WTC11 (cell line): Measurements from ENCODE around the gene LDLRAD4. TPM values are rescaled to one million over a fixed set of nuclear protein-coding genes. Genes with fewer than 3 reads are reported as not detected.
A peak's percentile ranks its signal among the peaks of the same experiment; 100 is the strongest.

Source experiments
- ATAC-seq: fragments of 200-7000 bp; cut with Tn5 transposase; 2 replicates; pipeline ENCODE4 v1.10.0; 2021; ENCODE audit warnings: mild to moderate bottlenecking, moderate library complexity
- CTCF ChIA-PET: fragments of 300-600 bp; sonication (Branson Sonifier 250); formaldehyde crosslinking; loops from one replicate; lab custom pipeline; 2021; ENCODE audit warnings: antibody characterized with exemption; lab: Charles Lee
- POLR2A ChIA-PET: fragments of 350-600 bp; sonication (Branson Sonifier 250); formaldehyde crosslinking; loops from one replicate; lab custom pipeline; 2021; ENCODE audit warnings: antibody characterized with exemption; lab: Charles Lee
- DNase-seq: peaks from one replicate; pipeline ENCODE4 v3.0.0; 2021; ENCODE audit warnings: low spot score
- H3K27ac Mint-ChIP-seq: 2 replicates; pipeline ENCODE4 v1.8.0; 2021; ENCODE audit warnings: mixed read lengths
- H3K27me3 Mint-ChIP-seq: 2 replicates; pipeline ENCODE4 v1.8.0; 2021; ENCODE audit warnings: low read depth, mild to moderate bottlenecking, moderate library complexity, mixed read lengths
- H3K36me3 Mint-ChIP-seq: 2 replicates; pipeline ENCODE4 v1.8.0; 2021; ENCODE audit warnings: mixed read lengths
- H3K4me1 Mint-ChIP-seq: 2 replicates; pipeline ENCODE4 v1.8.0; 2022; ENCODE audit warnings: mixed read lengths
- H3K4me3 Mint-ChIP-seq: 2 replicates; pipeline ENCODE4 v1.8.0; 2021; ENCODE audit warnings: mild to moderate bottlenecking, moderate library complexity, mixed read lengths
- H3K9me3 Mint-ChIP-seq: 2 replicates; pipeline ENCODE4 v1.8.0; 2021; ENCODE audit warnings: mixed read lengths
- AFF4 ChIP-seq: sonication (generic); formaldehyde crosslinking; IDR thresholded peaks from 2 replicates; pipeline ENCODE4 v1.8.1; 2023; ENCODE audit warnings: mild to moderate bottlenecking, missing genetic modification reagents, borderline replicate concordance
- E2F1 ChIP-seq: sonication (generic); formaldehyde crosslinking; IDR thresholded peaks from 2 replicates; pipeline ENCODE4 v1.8.0; 2022; ENCODE audit warnings: mild to moderate bottlenecking, missing genetic modification reagents
- FOXJ3 ChIP-seq: sonication (generic); formaldehyde crosslinking; IDR thresholded peaks from 2 replicates; pipeline ENCODE4 v1.9.0; 2021; ENCODE audit warnings: missing genetic modification reagents, mild to moderate bottlenecking, borderline replicate concordance
- FOXP4 ChIP-seq: sonication (generic); formaldehyde crosslinking; IDR thresholded peaks from 2 replicates; pipeline ENCODE4 v1.8.0; 2022; ENCODE audit warnings: mild to moderate bottlenecking, missing genetic modification reagents
- GRHL2 ChIP-seq: fragments of 250-450 bp; sonication (Bioruptor Pico); IDR thresholded peaks from 2 replicates; pipeline ENCODE4 v1.8.0; 2022; ENCODE audit warnings: mild to moderate bottlenecking, moderate library complexity; ENCODE audit not compliant: insufficient replicate concordance, severe bottlenecking
- GTF2I ChIP-seq: fragments of 250-450 bp; sonication (Bioruptor Pico); conservative IDR thresholded peaks from 2 replicates; pipeline ENCODE4 v1.4.0; 2021; ENCODE audit warnings: mild to moderate bottlenecking
- JUN ChIP-seq: sonication (generic); formaldehyde crosslinking; IDR thresholded peaks from 2 replicates; pipeline ENCODE4 v1.8.0; 2023; ENCODE audit warnings: mild to moderate bottlenecking, missing genetic modification reagents
- KAT7 ChIP-seq: sonication (generic); formaldehyde crosslinking; IDR thresholded peaks from 2 replicates; pipeline ENCODE4 v1.8.1; 2023; ENCODE audit warnings: missing genetic modification reagents, mild to moderate bottlenecking, borderline replicate concordance
- MLX ChIP-seq: sonication (generic); formaldehyde crosslinking; IDR thresholded peaks from 2 replicates; pipeline ENCODE4 v1.8.1; 2023; ENCODE audit warnings: mild to moderate bottlenecking, missing genetic modification reagents, moderate library complexity
- NR2C2 ChIP-seq: sonication (generic); formaldehyde crosslinking; IDR thresholded peaks from 2 replicates; pipeline ENCODE4 v1.8.0; 2022; ENCODE audit warnings: mild to moderate bottlenecking, missing genetic modification reagents
- OVOL2 ChIP-seq: fragments of 250-450 bp; sonication (Bioruptor Pico); IDR thresholded peaks from 2 replicates; pipeline ENCODE4 v1.9.0; 2021; ENCODE audit warnings: mild to moderate bottlenecking, borderline replicate concordance
- SP1 ChIP-seq: sonication (generic); formaldehyde crosslinking; conservative IDR thresholded peaks from 2 replicates; pipeline ENCODE4 v1.8.1; 2022; ENCODE audit warnings: missing genetic modification reagents
- STAT6 ChIP-seq: sonication (generic); formaldehyde crosslinking; conservative IDR thresholded peaks from 2 replicates; pipeline ENCODE4 v1.8.1; 2023; ENCODE audit warnings: mild to moderate bottlenecking, low read depth, missing genetic modification reagents, moderate library complexity
- TP53 ChIP-seq: sonication (generic); formaldehyde crosslinking; IDR thresholded peaks from 2 replicates; pipeline ENCODE4 v1.8.1; 2023; ENCODE audit warnings: mild to moderate bottlenecking, missing genetic modification reagents
- ZBTB21 ChIP-seq: sonication (generic); formaldehyde crosslinking; IDR thresholded peaks from 2 replicates; pipeline ENCODE4 v1.8.1; 2023; ENCODE audit warnings: mild to moderate bottlenecking, missing genetic modification reagents, borderline replicate concordance
- ZNF138 ChIP-seq: sonication (generic); formaldehyde crosslinking; conservative IDR thresholded peaks from 2 replicates; pipeline ENCODE4 v1.8.1; 2022; ENCODE audit warnings: mild to moderate bottlenecking, moderate library complexity, missing genetic modification reagents
- ZNF219 ChIP-seq: sonication (generic); formaldehyde crosslinking; IDR thresholded peaks from 2 replicates; pipeline ENCODE4 v1.8.0; 2023; ENCODE audit warnings: missing genetic modification reagents, mild to moderate bottlenecking, borderline replicate concordance
- ZNF425 ChIP-seq: fragments of 250-450 bp; sonication (Bioruptor Pico); conservative IDR thresholded peaks from 2 replicates; pipeline ENCODE4 v1.9.0; 2021; ENCODE audit warnings: mild to moderate bottlenecking
- total RNA-seq: library from RNA; stranded (reverse); gene quantifications from 3 replicates; pipeline ENCODE4 v1.2.3, GENCODE V29; 2021

The LDLRAD4 gene
- total RNA-seq, 1 experiment from 2014 or later, result 6.2 TPM

- TF ChIP-seq AFF4 (CRISPR knock-in tag) (no peak), TP53 (CRISPR knock-in tag) (no peak), ZBTB21 (CRISPR knock-in tag) (no peak)
Observed at GRCh38 chr18:13214609-13215008, 4.0 kb upstream of the LDLRAD4 start (continued).

- Mint-ChIP-seq H3K27ac (no peak overlapping the region), H3K4me1 (peaks cover 27% of the 10 kb centered on the region), H3K36me3 (no peaks in the 10 kb centered on the region), H3K9me3 (no peaks in the 10 kb centered on the region), H3K4me3 (peak overlapping the region; percentile 77), H3K27me3 (peaks cover 54% of the 10 kb centered on the region)
- ATAC-seq (peak; percentile 46), DNase-seq (peak; percentile 51)
- CTCF ChIA-PET, result interaction anchor here (0.5 to 4.6 kb wide), 40 partner anchors 8 to 858 kb away, joined by 3 to 25 read pairs (median 4); no protein-coding TSS in a partner anchor
- POLR2A ChIA-PET, result no interaction called here
- TF ChIP-seq SP1 (CRISPR knock-in tag) (no peak), JUN (CRISPR knock-in tag) (no peak), ZNF425 (CRISPR knock-in tag) (no peak), FOXJ3 (no peak), NR2C2 (no peak), GRHL2 (no peak), E2F1 (no peak), MLX (CRISPR knock-in tag) (no peak), OVOL2 (no peak), KAT7 (no peak), ZNF138 (CRISPR knock-in tag) (no peak), FOXP4 (CRISPR knock-in tag) (no peak), STAT6 (CRISPR knock-in tag) (no peak), ZNF219 (no peak), GTF2I (CRISPR knock-in tag) (no peak)
Observed at GRCh38 chr18:13216092-13216582, 2.4 kb upstream of the LDLRAD4 start.
